KMS-11 (cell line): ENCODE measurements around the gene LRRFIP1.
"Not testable (repeated sequence)": the region's sequence is repeated elsewhere in the genome, so short reads cannot be mapped to it uniquely, and the experiment has no call there.

Source experiments
- H2AFZ ChIP-seq: fragments of 200-600 bp; sonication (generic); 2 replicates; pipeline ENCODE4 v1.6.1; 2016; ENCODE audit warnings: antibody characterized with exemption, mixed run types, low read depth
- H3K27ac ChIP-seq: fragments of 200-600 bp; sonication (generic); 2 replicates; pipeline ENCODE4 v1.6.1; 2016; ENCODE audit warnings: mild to moderate bottlenecking, mixed run types
- H3K27me3 ChIP-seq: fragments of 200-600 bp; sonication (generic); 2 replicates; pipeline ENCODE4 v1.6.1; 2017; ENCODE audit warnings: mild to moderate bottlenecking, low read depth, mixed run types, moderate library complexity; ENCODE audit not compliant: insufficient read depth
- H3K36me3 ChIP-seq: fragments of 200-600 bp; sonication (generic); 2 replicates; pipeline ENCODE4 v1.6.1; 2017; ENCODE audit warnings: mild to moderate bottlenecking, mixed run types; ENCODE audit not compliant: insufficient read depth
- H3K4me1 ChIP-seq: fragments of 200-600 bp; sonication (generic); 2 replicates; pipeline ENCODE4 v1.6.1; 2016; ENCODE audit warnings: mild to moderate bottlenecking, low read depth, mixed run types; ENCODE audit not compliant: poor library complexity, severe bottlenecking
- H3K4me2 ChIP-seq: fragments of 200-600 bp; sonication (generic); 2 replicates; pipeline ENCODE4 v1.7.0; 2016; ENCODE audit warnings: mild to moderate bottlenecking, mixed run types
- H3K4me3 ChIP-seq: fragments of 200-600 bp; sonication (generic); IDR thresholded peaks from 2 replicates; pipeline ENCODE4 v1.6.1; 2017; ENCODE audit warnings: low read depth, low read length, mixed read lengths; ENCODE audit not compliant: insufficient read depth
- H3K79me2 ChIP-seq: fragments of 200-600 bp; sonication (generic); 2 replicates; pipeline ENCODE4 v1.6.1; 2016; ENCODE audit warnings: low read depth, mixed run types; ENCODE audit not compliant: insufficient read depth
- H3K9ac ChIP-seq: fragments of 200-600 bp; sonication (generic); 2 replicates; pipeline ENCODE4 v1.6.1; 2016; ENCODE audit warnings: mild to moderate bottlenecking, mixed run types
- H4K20me1 ChIP-seq: fragments of 200-600 bp; sonication (generic); 2 replicates; pipeline ENCODE4 v1.6.1; 2016; ENCODE audit warnings: mild to moderate bottlenecking, mixed run types; ENCODE audit not compliant: insufficient read depth
- TF ChIP-seq, protein P1 (sequence below): fragments of 200-600 bp; sonication (generic); conservative IDR thresholded peaks from 2 replicates; pipeline ENCODE4 v1.6.1; 2017; ENCODE audit warnings: low read depth, mild to moderate bottlenecking, antibody characterized with exemption, low read length, moderate library complexity, mixed read lengths

The LRRFIP1 gene

DNA sequence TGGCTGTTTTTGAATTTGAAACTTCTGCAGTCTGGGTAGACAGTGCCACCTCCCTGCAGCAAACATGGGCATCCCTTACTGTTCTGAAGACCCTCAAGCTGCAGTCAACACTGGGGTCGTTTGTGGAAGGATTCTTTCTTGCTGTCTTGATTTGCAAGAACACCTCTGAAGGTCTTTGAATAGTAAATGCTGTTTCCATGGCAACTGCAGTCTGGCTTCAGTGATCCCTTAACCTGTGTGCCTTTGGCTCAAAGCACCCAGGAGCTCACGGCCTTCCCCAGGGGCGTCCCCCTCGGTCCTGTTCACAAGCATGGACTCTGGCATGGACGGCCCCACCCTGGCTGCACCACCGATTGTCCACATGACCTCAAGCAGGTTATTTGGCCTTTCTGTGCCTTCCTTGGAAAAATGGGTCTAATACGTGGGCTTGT is 38.3 kb downstream of the LRRFIP1 start:
- H2AFZ ChIP-seq, result no peak overlapping the region
- no peaks in the 10 kb centered on the region for H3K4me1 ChIP-seq
- no peaks in the 10 kb centered on the region for H3K79me2 ChIP-seq
- H3K4me3 ChIP-seq, result no peak overlapping the region
- no peaks in the 10 kb centered on the region for H4K20me1 ChIP-seq
- H3K27me3 ChIP-seq, result no peaks in the 10 kb centered on the region
- H3K4me2 ChIP-seq, result no peak overlapping the region
- H3K36me3 ChIP-seq, result no peaks in the 10 kb centered on the region
- TF ChIP-seq, protein P1, sequence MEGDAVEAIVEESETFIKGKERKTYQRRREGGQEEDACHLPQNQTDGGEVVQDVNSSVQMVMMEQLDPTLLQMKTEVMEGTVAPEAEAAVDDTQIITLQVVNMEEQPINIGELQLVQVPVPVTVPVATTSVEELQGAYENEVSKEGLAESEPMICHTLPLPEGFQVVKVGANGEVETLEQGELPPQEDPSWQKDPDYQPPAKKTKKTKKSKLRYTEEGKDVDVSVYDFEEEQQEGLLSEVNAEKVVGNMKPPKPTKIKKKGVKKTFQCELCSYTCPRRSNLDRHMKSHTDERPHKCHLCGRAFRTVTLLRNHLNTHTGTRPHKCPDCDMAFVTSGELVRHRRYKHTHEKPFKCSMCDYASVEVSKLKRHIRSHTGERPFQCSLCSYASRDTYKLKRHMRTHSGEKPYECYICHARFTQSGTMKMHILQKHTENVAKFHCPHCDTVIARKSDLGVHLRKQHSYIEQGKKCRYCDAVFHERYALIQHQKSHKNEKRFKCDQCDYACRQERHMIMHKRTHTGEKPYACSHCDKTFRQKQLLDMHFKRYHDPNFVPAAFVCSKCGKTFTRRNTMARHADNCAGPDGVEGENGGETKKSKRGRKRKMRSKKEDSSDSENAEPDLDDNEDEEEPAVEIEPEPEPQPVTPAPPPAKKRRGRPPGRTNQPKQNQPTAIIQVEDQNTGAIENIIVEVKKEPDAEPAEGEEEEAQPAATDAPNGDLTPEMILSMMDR, result no peak
- H3K27ac ChIP-seq, result no peak overlapping the region
- no peak overlapping the region for H3K9ac ChIP-seq

DNA sequence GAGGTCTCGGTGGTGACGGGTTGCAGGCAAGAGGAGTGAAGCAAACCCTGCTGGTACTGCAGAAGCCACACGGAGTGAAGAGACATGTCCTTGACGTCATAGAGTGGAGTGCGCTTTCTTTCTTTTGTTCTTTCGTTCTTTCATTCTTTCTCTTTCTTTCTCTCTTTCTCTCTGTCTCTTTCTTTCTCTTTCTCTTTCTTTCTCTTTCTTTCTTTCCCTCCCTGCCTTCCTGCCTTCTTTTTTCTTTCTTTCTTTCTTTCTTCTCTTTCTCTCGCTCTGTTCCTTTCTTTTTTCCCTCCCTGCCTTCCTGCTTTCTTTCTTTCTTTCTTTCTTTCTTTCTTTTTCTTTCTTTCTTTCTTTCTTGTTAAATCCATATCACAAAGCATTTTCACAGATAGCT is 39.2 kb downstream of the LRRFIP1 start:
- H3K36me3 ChIP-seq, result no peaks in the 10 kb centered on the region
- H3K4me1 ChIP-seq, result no peaks in the 10 kb centered on the region
- H3K4me2 ChIP-seq, result no peak overlapping the region
- H3K9ac ChIP-seq, result no peak overlapping the region
- H3K27ac ChIP-seq, result no peak overlapping the region
- no peak overlapping the region for H3K4me3 ChIP-seq
- H3K79me2 ChIP-seq, result no peaks in the 10 kb centered on the region
- H3K27me3 ChIP-seq, result no peaks in the 10 kb centered on the region
- no peaks in the 10 kb centered on the region for H4K20me1 ChIP-seq
- H2AFZ ChIP-seq, result no peak overlapping the region
- TF ChIP-seq, protein P1, result no peak

DNA sequence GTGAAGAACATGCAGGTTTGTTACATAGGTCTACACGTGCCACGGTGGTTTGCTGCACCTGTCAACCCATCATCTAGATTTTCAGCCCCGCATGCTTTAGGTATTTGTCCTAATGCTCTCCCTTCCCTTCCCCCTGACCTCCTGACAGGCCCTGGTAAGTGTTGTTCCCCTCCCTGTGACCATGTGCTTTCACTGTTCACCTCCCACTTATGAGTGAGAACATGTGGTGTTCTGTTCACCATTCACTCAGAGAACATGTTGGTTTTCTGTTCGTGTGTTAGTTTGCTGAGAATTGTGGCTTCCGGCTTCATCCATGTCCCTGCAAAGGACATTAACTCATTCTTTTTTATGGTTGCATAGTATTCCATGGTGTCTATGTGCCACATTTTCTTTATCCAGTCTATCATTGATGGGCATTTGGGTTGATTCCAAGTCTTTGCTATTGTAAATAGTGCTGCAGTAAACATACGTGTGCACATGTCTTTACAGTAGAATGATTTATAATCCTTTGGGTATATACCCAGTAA is 39.7 kb downstream of the LRRFIP1 start:
- H3K4me2 ChIP-seq, H3K27ac ChIP-seq, H2AFZ ChIP-seq, H3K4me1 ChIP-seq, H3K79me2 ChIP-seq, H3K9ac ChIP-seq, H3K27me3 ChIP-seq, H3K4me3 ChIP-seq, H4K20me1 ChIP-seq, H3K36me3 ChIP-seq: not testable (repeated sequence)

- no peaks in the 10 kb centered on the region for H4K20me1 ChIP-seq
- no peaks in the 10 kb centered on the region for H3K36me3 ChIP-seq
- H2AFZ ChIP-seq, result no peak overlapping the region
- no peak overlapping the region for H3K4me2 ChIP-seq
- TF ChIP-seq, protein P1, result no peak
- no peaks in the 10 kb centered on the region for H3K27me3 ChIP-seq
- H3K79me2 ChIP-seq, result no peaks in the 10 kb centered on the region
- H3K4me3 ChIP-seq, result no peak overlapping the region
- no peaks in the 10 kb centered on the region for H3K4me1 ChIP-seq
- H3K27ac ChIP-seq, result no peak overlapping the region
- no peak overlapping the region for H3K9ac ChIP-seq
Measured at GRCh38 chr2:237667893-237668292, 40.5 kb downstream of the LRRFIP1 start.

GRCh38 chr2:237668440-237668839 is 41.1 kb downstream of the LRRFIP1 start:
- Histone ChIP-seq H3K4me2 (no peak overlapping the region), H3K27me3 (no peaks in the 10 kb centered on the region), H4K20me1 (no peaks in the 10 kb centered on the region), H3K79me2 (no peaks in the 10 kb centered on the region), H3K4me1 (no peaks in the 10 kb centered on the region), H3K36me3 (no peaks in the 10 kb centered on the region), H2AFZ (no peak overlapping the region), H3K4me3 (no peak overlapping the region), H3K27ac (no peak overlapping the region), H3K9ac (no peak overlapping the region)
- TF ChIP-seq, protein P1, result no peak
